HEK293 (cell line): ENCODE results near the gene ZNF80.
A peak's percentile ranks its signal among the peaks of the same experiment; 100 is the strongest.

Experiments used
- CTCF ChIA-PET: fragments of 350-600 bp; formaldehyde crosslinking; extraction: SDS; loops from one replicate; lab custom pipeline; 2021; ENCODE audit warnings: antibody characterized with exemption; lab: Yijun Ruan, JAX
- POLR2A ChIA-PET: fragments of 300-600 bp; formaldehyde crosslinking; extraction: SDS; loops from one replicate; lab custom pipeline; 2020; ENCODE audit warnings: antibody characterized with exemption, inconsistent platforms; lab: Yijun Ruan, JAX
- H3K27ac ChIP-seq: fragments of 200-500 bp; sonication (Bioruptor generic); 2 replicates; pipeline ENCODE4 v1.5.1; 2014; ENCODE audit warnings: low read depth, low read length, control low read depth, inconsistent platforms; ENCODE audit errors: extremely low read depth
- H3K36me3 ChIP-seq, 2 experiments: fragments of 200-500 bp in 1 of 2; sonication (Bioruptor generic) in 1 of 2; 1 replicate in 1 of 2; 2 replicates in 1 of 2; pipeline ENCODE4 v1.5.1; 2014 to 2017; ENCODE audit warnings: inconsistent platforms in 2 of 2, low read length in 2 of 2; ENCODE audit not compliant: control insufficient read depth in 2 of 2, insufficient read depth in 1 of 2
- H3K4me1 ChIP-seq: fragments of 200-500 bp; sonication (Bioruptor generic); 2 replicates; pipeline ENCODE4 v1.5.1; 2014; ENCODE audit warnings: mild to moderate bottlenecking, low read length, inconsistent platforms; ENCODE audit not compliant: control insufficient read depth, insufficient read depth
- H3K4me3 ChIP-seq: 2 replicates; pipeline ENCODE4 v1.5.1; 2011; ENCODE audit warnings: low read depth, mild to moderate bottlenecking, control low read depth, low read length, moderate library complexity
- H3K9me3 ChIP-seq: fragments of 200-500 bp; sonication (Bioruptor generic); 2 replicates; pipeline ENCODE4 v1.5.1; 2014; ENCODE audit warnings: low read depth, low read length, inconsistent platforms; ENCODE audit not compliant: control insufficient read depth, insufficient read depth
- GLIS1 ChIP-seq: fragments of 450-650 bp; formaldehyde crosslinking; IDR thresholded peaks from 2 replicates; pipeline ENCODE4 v1.5.1; 2016; ENCODE audit warnings: missing biosample characterization, missing genetic modification characterization
- HIC1 ChIP-seq: fragments of 450-650 bp; formaldehyde crosslinking; IDR thresholded peaks from 2 replicates; pipeline ENCODE4 v1.5.1; 2016; ENCODE audit warnings: missing biosample characterization, missing genetic modification characterization
- PRDM4 ChIP-seq: fragments of 450-650 bp; formaldehyde crosslinking; IDR thresholded peaks from 2 replicates; pipeline ENCODE4 v1.5.1; 2017; ENCODE audit warnings: missing biosample characterization, missing genetic modification characterization
- SCRT2 ChIP-seq: fragments of 450-650 bp; formaldehyde crosslinking; IDR thresholded peaks from 2 replicates; pipeline ENCODE4 v1.5.1; 2016; ENCODE audit warnings: missing biosample characterization, missing genetic modification characterization
- SETDB1 ChIP-seq: IDR thresholded peaks from one replicate; pipeline ENCODE4 v1.6.1; 2017; ENCODE audit warnings: mild to moderate bottlenecking, low read length, moderate library complexity, mixed read lengths; ENCODE audit not compliant: insufficient read length
- SP2 ChIP-seq: fragments of 450-650 bp; formaldehyde crosslinking; IDR thresholded peaks from 2 replicates; pipeline ENCODE4 v1.5.1; 2016; ENCODE audit warnings: missing biosample characterization, missing genetic modification characterization
- WT1 ChIP-seq: fragments of 450-650 bp; formaldehyde crosslinking; IDR thresholded peaks from 2 replicates; pipeline ENCODE4 v1.5.1; 2016; ENCODE audit warnings: missing biosample characterization, missing genetic modification characterization
- YY1 ChIP-seq: fragments of 450-650 bp; formaldehyde crosslinking; IDR thresholded peaks from 2 replicates; pipeline ENCODE4 v1.5.1; 2018; ENCODE audit warnings: missing biosample characterization, missing genetic modification characterization
- ZNF155 ChIP-seq: fragments of 450-650 bp; formaldehyde crosslinking; IDR thresholded peaks from 2 replicates; pipeline ENCODE4 v1.5.1; 2016; ENCODE audit warnings: missing biosample characterization, missing genetic modification characterization
- ZNF248 ChIP-seq: fragments of 450-650 bp; formaldehyde crosslinking; IDR thresholded peaks from 2 replicates; pipeline ENCODE4 v1.5.1; 2017; ENCODE audit warnings: missing biosample characterization, missing genetic modification characterization

Gene ZNF80

GRCh38 chr3:114219741-114220140 is 17.6 kb downstream of the ZNF80 start (continued):
- TF ChIP-seq HIC1 (tag by site-specific recombination) = no peak

GRCh38 chr3:114218578-114219185 is 18.7 kb downstream of the ZNF80 start:
- Histone ChIP-seq H3K4me3 (no peak overlapping the region), H3K36me3 (no peaks in the 10 kb centered on the region), H3K9me3 (no peaks in the 10 kb centered on the region), H3K27ac (no peak overlapping the region), H3K4me1 (peaks cover 4% of the 10 kb centered on the region)
- POLR2A ChIA-PET = no interaction called here
- TF ChIP-seq ZNF155 (tag by site-specific recombination) (no peak), SCRT2 (tag by site-specific recombination) (peak; percentile 63)
- CTCF ChIA-PET = interaction anchor here (0.6 kb wide), 1 partner anchor 483 kb away, joined by 3 read pairs; no protein-coding TSS in a partner anchor

- ChIA-PET CTCF (no interaction called here), POLR2A (no interaction called here)
- TF ChIP-seq WT1 (tag by site-specific recombination) (no peak), YY1 (tag by site-specific recombination) (no peak), ZNF248 (tag by site-specific recombination) (no peak), GLIS1 (tag by site-specific recombination) (peak; percentile 66), SP2 (no peak), SETDB1 (no peak), PRDM4 (tag by site-specific recombination) (no peak)
- Histone ChIP-seq H3K4me1 (peaks cover 4% of the 10 kb centered on the region), H3K4me3 (no peak overlapping the region), H3K27ac (no peak overlapping the region), H3K36me3 (no peaks in the 10 kb centered on the region), H3K9me3 (no peaks in the 10 kb centered on the region)
Observed at GRCh38 chr3:114218006-114218405, 19.4 kb downstream of the ZNF80 start.

- H3K27ac ChIP-seq = no peak overlapping the region
- TF ChIP-seq GLIS1 (tag by site-specific recombination) (0 out of 2 replicates have a peak, but pooled peaks have one; percentile 10), PRDM4 (tag by site-specific recombination) (no peak)
- TF ChIP-seq, all 188 proteins: peak for 1
- Histone ChIP-seq H3K9me3 (no peaks in the 10 kb centered on the region), H3K4me1 (peaks cover 4% of the 10 kb centered on the region), H3K4me3 (no peak overlapping the region), H3K36me3 (no peaks in the 10 kb centered on the region)
- ChIA-PET POLR2A (no interaction called here), CTCF (no interaction called here)
Observed at GRCh38 chr3:114217266-114217665, 20.1 kb downstream of the ZNF80 start.
